HEK293 (cell line): ENCODE data around the gene EHD1.

Experiments used
- EGR2 ChIP-seq: fragments of 450-650 bp; formaldehyde crosslinking; IDR thresholded peaks from 2 replicates; pipeline ENCODE4 v1.5.1; 2016; ENCODE audit warnings: low read depth, missing biosample characterization, missing genetic modification characterization
- KLF8 ChIP-seq: fragments of 450-650 bp; formaldehyde crosslinking; IDR thresholded peaks from 2 replicates; pipeline ENCODE4 v1.5.1; 2016; ENCODE audit warnings: missing biosample characterization, missing genetic modification characterization
- RBAK ChIP-seq: fragments of 450-650 bp; formaldehyde crosslinking; IDR thresholded peaks from 2 replicates; pipeline ENCODE4 v1.5.1; 2016; ENCODE audit warnings: missing biosample characterization, missing genetic modification characterization
- SALL2 ChIP-seq: fragments of 450-650 bp; formaldehyde crosslinking; IDR thresholded peaks from 2 replicates; pipeline ENCODE4 v1.5.0; 2017; ENCODE audit warnings: missing biosample characterization, mild to moderate bottlenecking, missing genetic modification characterization, borderline replicate concordance
- SCRT1 ChIP-seq: fragments of 450-650 bp; formaldehyde crosslinking; IDR thresholded peaks from 2 replicates; pipeline ENCODE4 v1.5.1; 2016; ENCODE audit warnings: missing biosample characterization, missing genetic modification characterization, borderline replicate concordance
- SP3 ChIP-seq: fragments of 450-650 bp; formaldehyde crosslinking; IDR thresholded peaks from 2 replicates; pipeline ENCODE4 v1.5.1; 2016; ENCODE audit warnings: missing biosample characterization, missing genetic modification characterization
- ZBTB49 ChIP-seq: fragments of 450-650 bp; formaldehyde crosslinking; IDR thresholded peaks from 2 replicates; pipeline ENCODE4 v1.5.1; 2016; ENCODE audit warnings: missing biosample characterization, missing genetic modification characterization, low read depth
- ZNF138 ChIP-seq: fragments of 450-650 bp; formaldehyde crosslinking; IDR thresholded peaks from 2 replicates; pipeline ENCODE4 v1.5.1; 2016; ENCODE audit warnings: missing biosample characterization, missing genetic modification characterization, borderline replicate concordance
- ZNF266 ChIP-seq: fragments of 450-650 bp; formaldehyde crosslinking; IDR thresholded peaks from 2 replicates; pipeline ENCODE4 v1.5.1; 2016; ENCODE audit warnings: missing biosample characterization, missing genetic modification characterization, low read depth
- ZNF311 ChIP-seq: fragments of 450-650 bp; formaldehyde crosslinking; IDR thresholded peaks from 2 replicates; pipeline ENCODE4 v1.5.1; 2017; ENCODE audit warnings: missing biosample characterization, missing genetic modification characterization, borderline replicate concordance
- ZNF354C ChIP-seq: fragments of 450-650 bp; formaldehyde crosslinking; IDR thresholded peaks from 2 replicates; pipeline ENCODE4 v1.5.1; 2016; ENCODE audit warnings: missing biosample characterization, missing genetic modification characterization, low read depth, borderline replicate concordance
- ZNF433 ChIP-seq: fragments of 450-650 bp; formaldehyde crosslinking; IDR thresholded peaks from 2 replicates; pipeline ENCODE4 v1.5.1; 2016; ENCODE audit warnings: missing biosample characterization, missing genetic modification characterization, low read depth
- ZNF514 ChIP-seq: fragments of 450-650 bp; formaldehyde crosslinking; IDR thresholded peaks from 2 replicates; pipeline ENCODE4 v1.5.1; 2016; ENCODE audit warnings: missing biosample characterization, missing genetic modification characterization
- ZNF544 ChIP-seq: fragments of 450-650 bp; formaldehyde crosslinking; IDR thresholded peaks from 2 replicates; pipeline ENCODE4 v1.5.0; 2017; ENCODE audit warnings: missing biosample characterization, missing genetic modification characterization
- ZNF558 ChIP-seq: fragments of 450-650 bp; formaldehyde crosslinking; IDR thresholded peaks from 2 replicates; pipeline ENCODE4 v1.5.1; 2016; ENCODE audit warnings: missing biosample characterization, missing genetic modification characterization
- ZNF692 ChIP-seq: fragments of 450-650 bp; formaldehyde crosslinking; IDR thresholded peaks from 2 replicates; pipeline ENCODE4 v1.5.1; 2016; ENCODE audit warnings: missing biosample characterization, missing genetic modification characterization
- ZNF768 ChIP-seq: fragments of 450-650 bp; formaldehyde crosslinking; IDR thresholded peaks from 2 replicates; pipeline ENCODE4 v1.5.1; 2018; ENCODE audit warnings: missing biosample characterization, mild to moderate bottlenecking, missing genetic modification characterization
- ZNF776 ChIP-seq: fragments of 450-650 bp; formaldehyde crosslinking; IDR thresholded peaks from 2 replicates; pipeline ENCODE4 v1.5.0; 2017; ENCODE audit warnings: missing biosample characterization, missing genetic modification characterization, borderline replicate concordance
- ZNF792 ChIP-seq: fragments of 450-650 bp; formaldehyde crosslinking; IDR thresholded peaks from 2 replicates; pipeline ENCODE4 v1.5.1; 2016; ENCODE audit warnings: missing biosample characterization, missing genetic modification characterization
- TF ChIP-seq, protein P1 (sequence below): fragments of 450-650 bp; formaldehyde crosslinking; IDR thresholded peaks from 2 replicates; pipeline ENCODE4 v1.5.1; 2017; ENCODE audit warnings: missing biosample characterization, missing genetic modification characterization
- TF ChIP-seq, protein P2 (sequence below): fragments of 450-650 bp; formaldehyde crosslinking; IDR thresholded peaks from 2 replicates; pipeline ENCODE4 v1.5.1; 2016; ENCODE audit warnings: missing biosample characterization, missing genetic modification characterization
- TF ChIP-seq, protein P3 (sequence below): fragments of 450-650 bp; formaldehyde crosslinking; IDR thresholded peaks from 2 replicates; pipeline ENCODE4 v1.5.1; 2016; ENCODE audit warnings: missing biosample characterization, missing genetic modification characterization
- TF ChIP-seq, protein P4 (sequence below): fragments of 450-650 bp; formaldehyde crosslinking; conservative IDR thresholded peaks from 2 replicates; pipeline ENCODE4 v1.5.1; 2016; ENCODE audit warnings: low read depth, missing biosample characterization, missing genetic modification characterization

EHD1 gene

GRCh38 chr11:64802370-64803157 lies 75.9 kb downstream of the EHD1 start (continued):
- no peak for TF ChIP-seq RBAK (tag by site-specific recombination)
- TF ChIP-seq KLF8 (tag by site-specific recombination) = no peak
- TF ChIP-seq ZNF354C (tag by site-specific recombination) = no peak
- TF ChIP-seq ZNF311 (tag by site-specific recombination) = no peak
- no peak for TF ChIP-seq ZNF514 (tag by site-specific recombination)
- TF ChIP-seq ZNF792 = no peak
- no peak for TF ChIP-seq ZBTB49 (tag by site-specific recombination)
- 0 out of 2 replicates have a peak, but pooled peaks have one; percentile 20 for TF ChIP-seq SP3 (tag by site-specific recombination)
- TF ChIP-seq ZNF266 = no peak
- TF ChIP-seq, protein P1, sequence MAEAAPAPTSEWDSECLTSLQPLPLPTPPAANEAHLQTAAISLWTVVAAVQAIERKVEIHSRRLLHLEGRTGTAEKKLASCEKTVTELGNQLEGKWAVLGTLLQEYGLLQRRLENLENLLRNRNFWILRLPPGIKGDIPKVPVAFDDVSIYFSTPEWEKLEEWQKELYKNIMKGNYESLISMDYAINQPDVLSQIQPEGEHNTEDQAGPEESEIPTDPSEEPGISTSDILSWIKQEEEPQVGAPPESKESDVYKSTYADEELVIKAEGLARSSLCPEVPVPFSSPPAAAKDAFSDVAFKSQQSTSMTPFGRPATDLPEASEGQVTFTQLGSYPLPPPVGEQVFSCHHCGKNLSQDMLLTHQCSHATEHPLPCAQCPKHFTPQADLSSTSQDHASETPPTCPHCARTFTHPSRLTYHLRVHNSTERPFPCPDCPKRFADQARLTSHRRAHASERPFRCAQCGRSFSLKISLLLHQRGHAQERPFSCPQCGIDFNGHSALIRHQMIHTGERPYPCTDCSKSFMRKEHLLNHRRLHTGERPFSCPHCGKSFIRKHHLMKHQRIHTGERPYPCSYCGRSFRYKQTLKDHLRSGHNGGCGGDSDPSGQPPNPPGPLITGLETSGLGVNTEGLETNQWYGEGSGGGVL (tag by site-specific recombination) = no peak
- TF ChIP-seq ZNF768 = no peak
- TF ChIP-seq, protein P2, sequence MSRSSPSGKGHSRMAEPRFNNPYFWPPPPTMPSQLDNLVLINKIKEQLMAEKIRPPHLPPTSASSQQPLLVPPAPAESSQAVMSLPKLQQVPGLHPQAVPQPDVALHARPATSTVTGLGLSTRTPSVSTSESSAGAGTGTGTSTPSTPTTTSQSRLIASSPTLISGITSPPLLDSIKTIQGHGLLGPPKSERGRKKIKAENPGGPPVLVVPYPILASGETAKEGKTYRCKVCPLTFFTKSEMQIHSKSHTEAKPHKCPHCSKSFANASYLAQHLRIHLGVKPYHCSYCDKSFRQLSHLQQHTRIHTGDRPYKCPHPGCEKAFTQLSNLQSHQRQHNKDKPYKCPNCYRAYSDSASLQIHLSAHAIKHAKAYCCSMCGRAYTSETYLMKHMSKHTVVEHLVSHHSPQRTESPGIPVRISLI (tag by site-specific recombination) = no peak
- no peak for TF ChIP-seq ZNF138 (tag by site-specific recombination)
- TF ChIP-seq, protein P3, sequence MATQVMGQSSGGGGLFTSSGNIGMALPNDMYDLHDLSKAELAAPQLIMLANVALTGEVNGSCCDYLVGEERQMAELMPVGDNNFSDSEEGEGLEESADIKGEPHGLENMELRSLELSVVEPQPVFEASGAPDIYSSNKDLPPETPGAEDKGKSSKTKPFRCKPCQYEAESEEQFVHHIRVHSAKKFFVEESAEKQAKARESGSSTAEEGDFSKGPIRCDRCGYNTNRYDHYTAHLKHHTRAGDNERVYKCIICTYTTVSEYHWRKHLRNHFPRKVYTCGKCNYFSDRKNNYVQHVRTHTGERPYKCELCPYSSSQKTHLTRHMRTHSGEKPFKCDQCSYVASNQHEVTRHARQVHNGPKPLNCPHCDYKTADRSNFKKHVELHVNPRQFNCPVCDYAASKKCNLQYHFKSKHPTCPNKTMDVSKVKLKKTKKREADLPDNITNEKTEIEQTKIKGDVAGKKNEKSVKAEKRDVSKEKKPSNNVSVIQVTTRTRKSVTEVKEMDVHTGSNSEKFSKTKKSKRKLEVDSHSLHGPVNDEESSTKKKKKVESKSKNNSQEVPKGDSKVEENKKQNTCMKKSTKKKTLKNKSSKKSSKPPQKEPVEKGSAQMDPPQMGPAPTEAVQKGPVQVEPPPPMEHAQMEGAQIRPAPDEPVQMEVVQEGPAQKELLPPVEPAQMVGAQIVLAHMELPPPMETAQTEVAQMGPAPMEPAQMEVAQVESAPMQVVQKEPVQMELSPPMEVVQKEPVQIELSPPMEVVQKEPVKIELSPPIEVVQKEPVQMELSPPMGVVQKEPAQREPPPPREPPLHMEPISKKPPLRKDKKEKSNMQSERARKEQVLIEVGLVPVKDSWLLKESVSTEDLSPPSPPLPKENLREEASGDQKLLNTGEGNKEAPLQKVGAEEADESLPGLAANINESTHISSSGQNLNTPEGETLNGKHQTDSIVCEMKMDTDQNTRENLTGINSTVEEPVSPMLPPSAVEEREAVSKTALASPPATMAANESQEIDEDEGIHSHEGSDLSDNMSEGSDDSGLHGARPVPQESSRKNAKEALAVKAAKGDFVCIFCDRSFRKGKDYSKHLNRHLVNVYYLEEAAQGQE = no peak
- TF ChIP-seq ZNF433 (tag by site-specific recombination) = no peak
- no peak for TF ChIP-seq EGR2
- no peak for TF ChIP-seq SALL2 (tag by site-specific recombination)
- TF ChIP-seq ZNF558 = no peak
- TF ChIP-seq ZNF692 = no peak
- TF ChIP-seq ZNF544 (tag by site-specific recombination) = no peak
- TF ChIP-seq ZNF776 (tag by site-specific recombination) = no peak
- TF ChIP-seq, protein P4, sequence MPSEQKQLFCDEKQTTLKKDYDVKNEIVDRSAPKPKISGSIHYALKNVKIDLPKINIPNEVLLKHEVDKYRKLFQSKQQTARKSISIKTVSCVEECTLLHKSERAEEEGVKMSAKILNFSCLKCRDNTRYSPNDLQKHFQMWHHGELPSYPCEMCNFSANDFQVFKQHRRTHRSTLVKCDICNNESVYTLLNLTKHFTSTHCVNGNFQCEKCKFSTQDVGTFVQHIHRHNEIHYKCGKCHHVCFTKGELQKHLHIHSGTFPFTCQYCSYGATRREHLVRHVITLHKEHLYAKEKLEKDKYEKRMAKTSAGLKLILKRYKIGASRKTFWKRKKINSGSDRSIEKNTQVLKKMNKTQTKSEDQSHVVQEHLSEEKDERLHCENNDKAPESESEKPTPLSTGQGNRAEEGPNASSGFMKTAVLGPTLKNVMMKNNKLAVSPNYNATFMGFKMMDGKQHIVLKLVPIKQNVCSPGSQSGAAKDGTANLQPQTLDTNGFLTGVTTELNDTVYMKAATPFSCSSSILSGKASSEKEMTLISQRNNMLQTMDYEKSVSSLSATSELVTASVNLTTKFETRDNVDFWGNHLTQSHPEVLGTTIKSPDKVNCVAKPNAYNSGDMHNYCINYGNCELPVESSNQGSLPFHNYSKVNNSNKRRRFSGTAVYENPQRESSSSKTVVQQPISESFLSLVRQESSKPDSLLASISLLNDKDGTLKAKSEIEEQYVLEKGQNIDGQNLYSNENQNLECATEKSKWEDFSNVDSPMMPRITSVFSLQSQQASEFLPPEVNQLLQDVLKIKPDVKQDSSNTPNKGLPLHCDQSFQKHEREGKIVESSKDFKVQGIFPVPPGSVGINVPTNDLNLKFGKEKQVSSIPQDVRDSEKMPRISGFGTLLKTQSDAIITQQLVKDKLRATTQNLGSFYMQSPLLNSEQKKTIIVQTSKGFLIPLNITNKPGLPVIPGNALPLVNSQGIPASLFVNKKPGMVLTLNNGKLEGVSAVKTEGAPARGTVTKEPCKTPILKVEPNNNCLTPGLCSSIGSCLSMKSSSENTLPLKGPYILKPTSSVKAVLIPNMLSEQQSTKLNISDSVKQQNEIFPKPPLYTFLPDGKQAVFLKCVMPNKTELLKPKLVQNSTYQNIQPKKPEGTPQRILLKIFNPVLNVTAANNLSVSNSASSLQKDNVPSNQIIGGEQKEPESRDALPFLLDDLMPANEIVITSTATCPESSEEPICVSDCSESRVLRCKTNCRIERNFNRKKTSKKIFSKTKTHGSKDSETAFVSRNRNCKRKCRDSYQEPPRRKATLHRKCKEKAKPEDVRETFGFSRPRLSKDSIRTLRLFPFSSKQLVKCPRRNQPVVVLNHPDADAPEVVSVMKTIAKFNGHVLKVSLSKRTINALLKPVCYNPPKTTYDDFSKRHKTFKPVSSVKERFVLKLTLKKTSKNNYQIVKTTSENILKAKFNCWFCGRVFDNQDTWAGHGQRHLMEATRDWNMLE (tag by site-specific recombination) = no peak
- no peak for TF ChIP-seq SCRT1
